H9 (cell line): ENCODE measurements around the gene NFATC1. TPM values are rescaled to one million over a fixed set of nuclear protein-coding genes. Genes with fewer than 3 reads are reported as not detected.

Source experiments
- DNase-seq: peaks from one replicate; pipeline ENCODE4 v3.0.0-alpha.2; 2017
- H2AFZ ChIP-seq: one replicate; pipeline ENCODE4 v1.6.1; 2013; ENCODE audit warnings: mild to moderate bottlenecking, low read length, control low read depth, moderate library complexity
- H2AK5ac ChIP-seq: 2 replicates; pipeline ENCODE4 v1.6.1; 2013; ENCODE audit warnings: low read length, control low read depth, mixed read lengths; ENCODE audit not compliant: insufficient read length
- H2BK120ac ChIP-seq: one replicate; pipeline ENCODE4 v1.6.1; 2013; ENCODE audit warnings: low read depth, mild to moderate bottlenecking, low read length, control low read depth, inconsistent platforms; ENCODE audit not compliant: poor library complexity, severe bottlenecking
- H2BK12ac ChIP-seq: 2 replicates; pipeline ENCODE4 v1.6.1; 2013; ENCODE audit warnings: low read length, control low read depth, mixed read lengths, low read depth; ENCODE audit not compliant: insufficient read length
- H2BK15ac ChIP-seq: 2 replicates; pipeline ENCODE4 v1.6.1; 2013; ENCODE audit warnings: low read depth, low read length, control low read depth
- H2BK20ac ChIP-seq: one replicate; pipeline ENCODE4 v1.6.1; 2013; ENCODE audit warnings: low read depth, mild to moderate bottlenecking, low read length, control low read depth, inconsistent platforms; ENCODE audit not compliant: poor library complexity, severe bottlenecking
- H2BK5ac ChIP-seq: 2 replicates; pipeline ENCODE4 v1.6.1; 2013; ENCODE audit warnings: low read length, control low read depth, mixed read lengths; ENCODE audit not compliant: insufficient read length
- H3K14ac ChIP-seq: 2 replicates; pipeline ENCODE4 v1.6.1; 2013; ENCODE audit warnings: low read length, control low read depth; ENCODE audit not compliant: insufficient read depth
- H3K18ac ChIP-seq: 2 replicates; pipeline ENCODE4 v1.6.1; 2013; ENCODE audit warnings: low read depth, mild to moderate bottlenecking, mixed read lengths, low read length, control low read depth; ENCODE audit not compliant: insufficient read length
- H3K23ac ChIP-seq: 2 replicates; pipeline ENCODE4 v1.6.1; 2013; ENCODE audit warnings: low read length, control low read depth, mixed read lengths, low read depth; ENCODE audit not compliant: insufficient read length
- H3K23me2 ChIP-seq: 2 replicates; pipeline ENCODE4 v1.6.1; 2013; ENCODE audit warnings: low read depth, mild to moderate bottlenecking, mixed read lengths, low read length, control low read depth; ENCODE audit not compliant: insufficient read length, poor library complexity, severe bottlenecking
- H3K27ac ChIP-seq: 2 replicates; pipeline ENCODE4 v1.5.1; 2013; ENCODE audit warnings: low read length, control low read depth, mixed read lengths, low read depth; ENCODE audit not compliant: insufficient read length
- H3K27me3 ChIP-seq: 2 replicates; pipeline ENCODE4 v1.6.1; 2013; ENCODE audit warnings: low read length, control low read depth, inconsistent platforms; ENCODE audit not compliant: insufficient read depth
- H3K4ac ChIP-seq: 2 replicates; pipeline ENCODE4 v1.6.1; 2013; ENCODE audit warnings: low read depth, mild to moderate bottlenecking, control low read depth, inconsistent platforms, low read length, moderate library complexity
- H3K4me1 ChIP-seq: 2 replicates; pipeline ENCODE4 v1.6.1; 2013; ENCODE audit warnings: low read length, control low read depth, inconsistent platforms; ENCODE audit not compliant: insufficient read depth
- H3K4me2 ChIP-seq: 2 replicates; pipeline ENCODE4 v1.6.1; 2013; ENCODE audit warnings: low read length, control low read depth, mixed read lengths; ENCODE audit not compliant: insufficient read length, insufficient read depth
- H3K56ac ChIP-seq: 2 replicates; pipeline ENCODE4 v1.6.1; 2013; ENCODE audit warnings: low read depth, mild to moderate bottlenecking, mixed read lengths, low read length, control low read depth; ENCODE audit not compliant: insufficient read length
- H3K79me1 ChIP-seq: 2 replicates; pipeline ENCODE4 v1.6.1; 2013; ENCODE audit warnings: low read depth, mild to moderate bottlenecking, moderate library complexity, low read length, control low read depth, inconsistent platforms; ENCODE audit not compliant: insufficient read depth, poor library complexity, severe bottlenecking
- H3K79me2 ChIP-seq: 2 replicates; pipeline ENCODE4 v1.6.1; 2013; ENCODE audit warnings: low read length, control low read depth, inconsistent platforms; ENCODE audit not compliant: insufficient read depth
- H3K9ac ChIP-seq: 2 replicates; pipeline ENCODE4 v1.6.1; 2013; ENCODE audit warnings: low read length, control low read depth, mixed read lengths; ENCODE audit not compliant: insufficient read length; ENCODE audit errors: extremely low read depth
- H3K9me3 ChIP-seq: one replicate; pipeline ENCODE4 v1.6.1; 2013; ENCODE audit warnings: low read depth, low read length, inconsistent platforms; ENCODE audit not compliant: control insufficient read depth
- H3T11ph ChIP-seq: one replicate; pipeline ENCODE4 v1.6.1; 2013; ENCODE audit warnings: mild to moderate bottlenecking, low read length, control low read depth, inconsistent platforms
- H4K20me1 ChIP-seq: one replicate; pipeline ENCODE4 v1.6.1; 2013; ENCODE audit not compliant: control insufficient read depth, insufficient read length, insufficient read depth
- H4K5ac ChIP-seq: 2 replicates; pipeline ENCODE4 v1.6.1; 2013; ENCODE audit warnings: low read depth, mild to moderate bottlenecking, mixed read lengths, low read length, control low read depth; ENCODE audit not compliant: insufficient read length
- H4K8ac ChIP-seq: replicated peaks from 2 replicates; pipeline ENCODE4 v1.6.1; 2013; ENCODE audit warnings: low read length, control low read depth, mixed read lengths, low read depth; ENCODE audit not compliant: insufficient read length
- H4K91ac ChIP-seq: 2 replicates; pipeline ENCODE4 v1.6.1; 2013; ENCODE audit warnings: low read depth, mild to moderate bottlenecking, moderate library complexity, mixed read lengths, low read length, control low read depth; ENCODE audit not compliant: insufficient read length
- H3K27ac Mint-ChIP-seq, 3 experiments: 2 replicates in 2 of 3; 3 replicates in 1 of 3; pipeline ENCODE4 v1.8.0; 2020 to 2021; ENCODE audit warnings: mixed read lengths in 3 of 3, mild to moderate bottlenecking in 1 of 3, moderate library complexity in 1 of 3
- H3K27me3 Mint-ChIP-seq: 2 replicates; pipeline ENCODE4 v1.8.0; 2021; ENCODE audit warnings: low read depth, mild to moderate bottlenecking, moderate library complexity, mixed read lengths
- H3K36me3 Mint-ChIP-seq, 3 experiments: 2 replicates in 2 of 3; 3 replicates in 1 of 3; pipeline ENCODE4 v1.8.0; 2020 to 2021; ENCODE audit warnings: low read depth in 3 of 3, mixed read lengths in 3 of 3; ENCODE audit not compliant: insufficient read depth in 1 of 3
- H3K4me1 Mint-ChIP-seq, 2 experiments: 2 replicates each; pipeline ENCODE4 v1.8.0; 2020; ENCODE audit warnings: mixed read lengths in 2 of 2
- H3K4me3 Mint-ChIP-seq, 2 experiments: 2 replicates in 1 of 2; 3 replicates in 1 of 2; pipeline ENCODE4 v1.8.0; 2020 to 2021; ENCODE audit warnings: mild to moderate bottlenecking in 2 of 2, mixed read lengths in 2 of 2, moderate library complexity in 1 of 2
- H3K9me3 Mint-ChIP-seq, 2 experiments: 2 replicates in 1 of 2; 3 replicates in 1 of 2; pipeline ENCODE4 v1.8.0; 2020; ENCODE audit warnings: mild to moderate bottlenecking in 2 of 2, mixed read lengths in 2 of 2, moderate library complexity in 1 of 2
- CTCF ChIP-seq: fragments of 200-600 bp; sonication (generic); conservative IDR thresholded peaks from 3 replicates; pipeline ENCODE4 v1.8.0; 2021; ENCODE audit warnings: antibody characterized with exemption, mild to moderate bottlenecking
- WGBS: extraction: QIAGEN DNeasy Blood & Tissue Kit; methylation state at CpG from one replicate; pipeline ENCODE4 v1.1.7; 2013; ENCODE audit warnings: missing lambda C conversion rate, low lambda C conversion rate, mixed read lengths; ENCODE audit not compliant: insufficient read length; ENCODE audit errors: extremely low coverage; 5-methylcytosine and 5-hydroxymethylcytosine counted together
- total RNA-seq: library from RNA; stranded (reverse); gene quantifications from 2 replicates; pipeline ENCODE4 v1.2.1, GENCODE V29; 2021

Gene NFATC1
- total RNA-seq, 1 experiment from 2014 or later: 5.5 TPM

- TF ChIP-seq CTCF: no peak
- no peak overlapping the region for H2AFZ ChIP-seq
- no peaks in the 10 kb centered on the region for H3K23me2 ChIP-seq
- no peak overlapping the region for H4K8ac ChIP-seq
- H2BK20ac ChIP-seq: no peak overlapping the region
- no peak overlapping the region for H2BK5ac ChIP-seq
- no peak overlapping the region for H4K91ac ChIP-seq
- no peak overlapping the region for H3T11ph ChIP-seq
- no peak overlapping the region for H3K4me3 Mint-ChIP-seq
- H3K4me1 Mint-ChIP-seq: no peaks in the 10 kb centered on the region
- no peak for DNase-seq
- H4K20me1 ChIP-seq: no peaks in the 10 kb centered on the region
- H2BK15ac ChIP-seq: no peak overlapping the region
- H3K4ac ChIP-seq: no peak overlapping the region
- H3K9me3 Mint-ChIP-seq: no peaks in the 10 kb centered on the region
- no peaks in the 10 kb centered on the region for H3K36me3 Mint-ChIP-seq
- no peak overlapping the region for H3K18ac ChIP-seq
- H3K9ac ChIP-seq: no peak overlapping the region
- peak overlapping the region in 1 of 3 experiments; percentile 88; a peak in 1 of 7 replicates for H3K27ac Mint-ChIP-seq
- no peaks in the 10 kb centered on the region for H3K27me3 Mint-ChIP-seq
- no peak overlapping the region for H3K4me2 ChIP-seq
- no peak overlapping the region for H3K56ac ChIP-seq
- H2BK12ac ChIP-seq: no peak overlapping the region
- H3K79me2 ChIP-seq: no peaks in the 10 kb centered on the region
- no peaks in the 10 kb centered on the region for H3K27me3 ChIP-seq
- H3K14ac ChIP-seq: no peak overlapping the region
- no peak overlapping the region for H3K23ac ChIP-seq
- no peak overlapping the region for H3K27ac ChIP-seq
- H4K5ac ChIP-seq: no peak overlapping the region
- no peaks in the 10 kb centered on the region for H3K79me1 ChIP-seq
- no CpG with 5 or more reads among the region's 32 CpGs for WGBS
- no peaks in the 10 kb centered on the region for H3K9me3 ChIP-seq
- H2BK120ac ChIP-seq: no peak overlapping the region
- no peak overlapping the region for H2AK5ac ChIP-seq
- no peaks in the 10 kb centered on the region for H3K4me1 ChIP-seq
These were observed 58.3 kb downstream of the NFATC1 start for GRCh38 chr18:79453816-79454735.
